GM21360 (cell line): ENCODE data around the gene P4HA2.
"Not testable (repeated sequence)": the region's sequence is repeated elsewhere in the genome, so short reads cannot be mapped to it uniquely, and the experiment has no call there.

Source experiments
- ATAC-seq: cut with Tn5 transposase; IDR thresholded peaks from one replicate; pipeline ENCODE4 v1.9.1; 2021; ENCODE audit warnings: mild to moderate bottlenecking, moderate library complexity; ENCODE audit not compliant: unreplicated experiment

P4HA2 gene

GRCh38 chr5:132162945-132163344 lies 64.7 kb downstream of the P4HA2 start:
- ATAC-seq = no peak

DNA sequence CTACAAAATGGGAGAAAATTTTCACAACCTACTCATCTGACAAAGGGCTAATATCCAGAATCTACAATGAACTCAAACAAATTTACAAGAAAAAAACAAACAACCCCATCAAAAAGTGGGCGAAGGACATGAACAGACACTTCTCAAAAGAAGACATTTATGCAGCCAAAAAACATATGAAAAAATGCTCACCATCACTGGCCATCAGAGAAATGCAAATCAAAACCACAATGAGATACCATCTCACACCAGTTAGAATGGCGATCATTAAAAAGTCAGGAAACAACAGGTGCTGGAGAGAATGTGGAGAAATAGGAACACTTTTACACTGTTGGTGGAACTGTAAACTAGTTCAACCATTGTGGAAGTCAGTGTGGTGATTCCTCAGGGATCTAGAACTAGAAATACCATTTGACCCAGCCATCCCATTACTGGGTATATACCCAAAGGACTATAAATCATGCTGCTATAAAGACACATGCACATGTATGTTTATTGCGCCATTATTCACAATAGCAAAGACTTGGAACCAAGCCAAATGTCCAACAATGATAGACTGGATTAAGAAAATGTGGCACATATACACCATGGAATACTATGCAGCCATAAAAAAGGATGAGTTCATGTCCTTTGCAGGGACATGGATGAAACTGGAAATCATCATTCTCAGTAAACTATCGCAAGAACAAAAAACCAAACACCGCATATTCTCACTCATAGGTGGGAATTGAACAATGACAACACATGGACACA lies 65.9 kb downstream of the P4HA2 start:
- ATAC-seq = not testable (repeated sequence)

GRCh38 chr5:132156413-132156812 lies 71.2 kb downstream of the P4HA2 start:
- ATAC-seq = no peak

DNA sequence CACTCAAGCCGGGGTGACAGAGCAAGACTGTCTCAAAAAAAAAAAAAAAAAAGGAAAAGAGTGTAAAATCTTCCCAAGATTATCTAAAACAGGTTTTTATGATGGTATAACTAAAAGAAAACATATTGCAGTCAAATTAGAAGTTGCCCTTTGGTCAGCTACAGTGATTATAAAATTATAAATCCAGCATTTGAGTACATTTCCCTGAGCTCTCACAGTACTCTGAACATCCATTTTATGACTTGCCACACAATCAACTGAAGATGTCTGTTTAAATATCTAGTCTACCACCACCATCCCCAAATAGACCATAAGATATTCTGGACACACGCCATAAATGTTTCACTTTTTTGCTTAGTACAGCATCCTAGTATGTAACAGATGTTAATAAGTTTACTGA lies 77.1 kb downstream of the P4HA2 start:
- no peak for ATAC-seq

DNA sequence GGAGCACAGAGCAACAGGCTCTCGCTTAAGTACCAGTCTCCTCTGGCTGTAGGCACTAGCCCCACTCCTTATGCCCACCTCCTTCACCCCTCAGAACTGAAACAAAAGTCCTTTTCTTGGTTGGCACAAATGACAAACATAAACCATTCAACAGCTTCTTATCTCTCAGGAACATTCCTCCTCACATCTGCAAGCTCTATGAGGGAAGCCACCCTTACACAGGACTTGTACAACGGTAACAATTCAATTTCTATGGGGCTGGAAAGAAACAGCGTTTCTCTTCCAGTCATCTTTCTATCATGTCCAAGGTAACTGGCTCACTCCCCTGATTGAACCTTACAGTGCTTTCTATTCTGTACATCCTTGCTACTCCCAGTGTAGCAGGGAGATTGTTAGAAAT lies 80.0 kb downstream of the P4HA2 start:
- no peak for ATAC-seq

DNA sequence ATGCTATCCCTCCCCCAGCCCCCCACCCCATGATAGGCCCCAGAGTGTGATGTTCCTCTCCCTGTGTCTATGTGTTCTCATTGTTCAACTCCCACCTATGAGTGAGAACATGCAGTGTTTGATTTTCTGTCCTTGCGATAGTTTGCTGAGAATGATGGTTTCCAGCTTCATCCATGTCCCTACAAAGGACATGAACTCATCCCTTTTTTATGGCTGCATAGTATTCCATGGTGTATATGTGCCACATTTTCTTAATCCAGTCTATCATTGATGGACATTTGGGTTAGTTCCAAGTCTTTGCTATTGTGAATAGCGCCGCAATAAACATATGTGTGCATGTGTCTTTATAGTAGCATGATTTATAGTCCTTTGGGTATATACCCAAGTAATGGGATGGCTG lies 82.3 kb downstream of the P4HA2 start:
- not testable (repeated sequence) for ATAC-seq

- ATAC-seq = no peak
Observed at GRCh38 chr5:132143148-132143547, 84.5 kb downstream of the P4HA2 start.

DNA sequence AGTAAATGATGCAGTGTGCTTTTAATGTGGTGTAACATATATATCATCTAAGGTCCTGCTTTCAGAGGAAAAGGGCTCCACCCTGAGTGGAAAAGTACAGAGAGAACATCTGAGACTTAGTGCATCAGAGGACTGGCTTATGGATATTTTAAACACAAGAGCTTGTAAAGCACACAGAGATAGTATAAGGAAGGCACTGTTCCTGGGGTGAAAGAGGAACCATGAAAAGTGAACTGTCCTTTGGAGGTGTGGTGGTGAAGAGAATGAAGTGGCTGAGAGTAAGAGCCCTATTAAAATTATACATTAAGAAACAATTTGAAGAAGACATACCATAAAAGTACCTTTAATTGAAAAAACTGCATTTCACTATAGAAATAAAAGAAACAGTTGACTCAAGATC lies 85.2 kb downstream of the P4HA2 start:
- no peak for ATAC-seq
